B cell (primary cell): ENCODE results near the gene ATP11A. TPM values are rescaled to one million over a fixed set of nuclear protein-coding genes. Genes with fewer than 3 reads are reported as not detected.

ENCODE experiments used
- ATAC-seq: fragments of 200-7000 bp; cut with Tn5 transposase; one replicate; pipeline ENCODE4 v1.10.0; 2021; ENCODE audit warnings: low read depth, mild to moderate bottlenecking, moderate number of reproducible peaks, moderate library complexity
- CTCF ChIA-PET: fragments of 350-600 bp; sonication (Branson Sonifier 250); formaldehyde crosslinking; loops from one replicate; lab custom pipeline; 2021; ENCODE audit warnings: antibody characterized with exemption, inconsistent platforms; lab: Charles Lee
- POLR2A ChIA-PET: fragments of 350-600 bp; sonication (Branson Sonifier 250); formaldehyde crosslinking; loops from one replicate; lab custom pipeline; 2021; ENCODE audit warnings: antibody characterized with exemption; lab: Charles Lee
- DNase-seq: peaks from one replicate; pipeline ENCODE4 v3.0.0; 2013
- H2AFZ ChIP-seq: 2 replicates; pipeline ENCODE4 v1.6.1; 2012; ENCODE audit warnings: mild to moderate bottlenecking, low read depth, low read length; ENCODE audit not compliant: insufficient read depth, poor library complexity, severe bottlenecking
- H3K27ac ChIP-seq, 2 donors: 1 replicate in 1 of 2; 2 replicates in 1 of 2; pipeline ENCODE4 v1.5.1; 2012 to 2013; ENCODE audit warnings: low read length in 2 of 2, mild to moderate bottlenecking in 2 of 2, moderate library complexity in 1 of 2
- H3K27me3 ChIP-seq, 4 experiments: fragments of 200-600 bp in 1 of 4; sonication (generic) in 1 of 4; replicated peaks in 1 of 4; 1 replicate in 2 of 4; 2 replicates in 2 of 4; pipeline versions ENCODE4 v1.6.1 to v1.7.0; 2013 to 2016; ENCODE audit warnings: low read length in 3 of 4, mild to moderate bottlenecking in 2 of 4, mixed read lengths in 1 of 4, moderate library complexity in 1 of 4; ENCODE audit not compliant: insufficient read depth in 4 of 4, control insufficient read depth in 3 of 4; ENCODE audit errors: control extremely low read depth in 1 of 4
- H3K36me3 ChIP-seq, 2 experiments: replicated peaks in 1 of 2; 1 replicate in 1 of 2; 2 replicates in 1 of 2; pipeline versions ENCODE4 v1.6.1 to v1.7.1; 2013; ENCODE audit warnings: low read length in 1 of 2; ENCODE audit not compliant: insufficient read depth in 2 of 2, control insufficient read depth in 1 of 2; ENCODE audit errors: control extremely low read depth in 1 of 2, extremely low read depth in 1 of 2
- H3K4me1 ChIP-seq, 2 donors: fragments of 200-600 bp in 1 of 2; sonication (generic) in 1 of 2; 1 replicate in 1 of 2; 2 replicates in 1 of 2; pipeline versions ENCODE4 v1.5.1 to v1.6.1; 2013 to 2017; ENCODE audit warnings: low read length in 2 of 2; ENCODE audit not compliant: control insufficient read depth in 2 of 2, insufficient read depth in 2 of 2
- H3K4me2 ChIP-seq: replicated peaks from 2 replicates; pipeline ENCODE3; 2012; ENCODE audit warnings: mild to moderate bottlenecking, low read depth, low read length; ENCODE audit not compliant: poor library complexity, severe bottlenecking
- H3K4me3 ChIP-seq, 5 experiments: fragments of 200-600 bp in 1 of 5; sonication (generic) in 1 of 5; 1 replicate in 3 of 5; 2 replicates in 2 of 5; pipeline versions ENCODE4 v1.5.1 to v1.7.0; 2011 to 2016; ENCODE audit warnings: low read length in 4 of 5, mild to moderate bottlenecking in 4 of 5, low read depth in 2 of 5, control low read depth in 1 of 5, moderate library complexity in 1 of 5; ENCODE audit not compliant: insufficient read depth in 1 of 5; ENCODE audit errors: control extremely low read depth in 1 of 5, extremely low read depth in 1 of 5
- H3K79me2 ChIP-seq: fragments of 200-600 bp; sonication (generic); one replicate; pipeline ENCODE4 v1.6.0; 2016; ENCODE audit warnings: low read length; ENCODE audit not compliant: control insufficient read depth, insufficient read depth
- H3K9ac ChIP-seq: fragments of 200-600 bp; sonication (generic); 2 replicates; pipeline ENCODE4 v1.6.1; 2017; ENCODE audit warnings: mild to moderate bottlenecking, low read length, moderate library complexity
- H3K9me3 ChIP-seq, 3 donors: one replicate each; pipeline versions ENCODE4 v1.6.1 to v1.7.1; 2013; ENCODE audit warnings: low read length in 2 of 3; ENCODE audit not compliant: control insufficient read depth in 2 of 3, insufficient read depth in 1 of 3; ENCODE audit errors: control extremely low read depth in 1 of 3
- H4K20me1 ChIP-seq: 2 replicates; pipeline ENCODE4 v1.6.0; 2012; ENCODE audit warnings: mild to moderate bottlenecking, low read length; ENCODE audit not compliant: insufficient read depth, control insufficient read depth, poor library complexity, severe bottlenecking
- H3K27ac Mint-ChIP-seq: one replicate; pipeline ENCODE4 v1.8.0; 2021; ENCODE audit warnings: mixed read lengths
- H3K27me3 Mint-ChIP-seq: one replicate; pipeline ENCODE4 v1.8.0; 2021; ENCODE audit warnings: mixed read lengths
- H3K4me1 Mint-ChIP-seq: one replicate; pipeline ENCODE4 v1.8.0; 2021; ENCODE audit warnings: mixed read lengths
- H3K4me3 Mint-ChIP-seq: one replicate; pipeline ENCODE4 v1.8.0; 2021; ENCODE audit warnings: mixed read lengths
- H3K9me3 Mint-ChIP-seq: one replicate; pipeline ENCODE4 v1.8.0; 2022; ENCODE audit warnings: mixed read lengths; ENCODE audit not compliant: insufficient read depth
- EZH2 ChIP-seq: IDR thresholded peaks from 2 replicates; pipeline ENCODE4 v1.6.1; 2012; ENCODE audit warnings: borderline replicate concordance, low read depth, mild to moderate bottlenecking, moderate library complexity, low read length; ENCODE audit not compliant: insufficient read depth, poor library complexity, severe bottlenecking
- WGBS: methylation state at CpG from one replicate; pipeline ENCODE4 v1.1.5; 2013; ENCODE audit warnings: missing lambda C conversion rate; ENCODE audit not compliant: insufficient coverage; 5-methylcytosine and 5-hydroxymethylcytosine counted together
- intact Hi-C: fragments of 100-400 bp; cut with micrococcal nuclease; formaldehyde crosslinking; loops from one replicate; pipeline ENCODE4 v1.10.0; 2022
- polyA plus RNA-seq: library from polyadenylated mRNA; depleted of rRNA; stranded (reverse); fragments of >200 nt; gene quantifications from 2 replicates; pipeline ENCODE4 v1.2.3, GENCODE V29; 2012
- total RNA-seq, 2 donors: library from RNA; stranded (reverse); fragments of 120-200 nt in 1 of 2; gene quantifications; 1 replicate in 1 of 2; 2 replicates in 1 of 2; pipeline versions ENCODE4 v1.2.3 to v1.2.4, GENCODE V29; 2013 to 2022
- TF ChIP-seq, protein P1 (sequence below): fragments of 200-600 bp; IDR thresholded peaks from one replicate; pipeline ENCODE4 v1.8.0; 2022; ENCODE audit warnings: antibody characterized with exemption, mild to moderate bottlenecking

The ATP11A gene
- total and polyA plus RNA-seq, 2 donors (not counting 1 experiment from before 2014, with no cell fraction given) = 36.9 to 60.3 TPM

- ChIA-PET POLR2A (no interaction called here), CTCF (no interaction called here)
- H3K4me1 ChIP-seq = peaks cover 0 to 8% of the 10 kb centered on the region in 2 donors
- DNase-seq = no peak
- H3K36me3 ChIP-seq = no peaks in the 10 kb centered on the region
- no peak for TF ChIP-seq EZH2
- TF ChIP-seq, protein P1, sequence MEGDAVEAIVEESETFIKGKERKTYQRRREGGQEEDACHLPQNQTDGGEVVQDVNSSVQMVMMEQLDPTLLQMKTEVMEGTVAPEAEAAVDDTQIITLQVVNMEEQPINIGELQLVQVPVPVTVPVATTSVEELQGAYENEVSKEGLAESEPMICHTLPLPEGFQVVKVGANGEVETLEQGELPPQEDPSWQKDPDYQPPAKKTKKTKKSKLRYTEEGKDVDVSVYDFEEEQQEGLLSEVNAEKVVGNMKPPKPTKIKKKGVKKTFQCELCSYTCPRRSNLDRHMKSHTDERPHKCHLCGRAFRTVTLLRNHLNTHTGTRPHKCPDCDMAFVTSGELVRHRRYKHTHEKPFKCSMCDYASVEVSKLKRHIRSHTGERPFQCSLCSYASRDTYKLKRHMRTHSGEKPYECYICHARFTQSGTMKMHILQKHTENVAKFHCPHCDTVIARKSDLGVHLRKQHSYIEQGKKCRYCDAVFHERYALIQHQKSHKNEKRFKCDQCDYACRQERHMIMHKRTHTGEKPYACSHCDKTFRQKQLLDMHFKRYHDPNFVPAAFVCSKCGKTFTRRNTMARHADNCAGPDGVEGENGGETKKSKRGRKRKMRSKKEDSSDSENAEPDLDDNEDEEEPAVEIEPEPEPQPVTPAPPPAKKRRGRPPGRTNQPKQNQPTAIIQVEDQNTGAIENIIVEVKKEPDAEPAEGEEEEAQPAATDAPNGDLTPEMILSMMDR = no peak
- H4K20me1 ChIP-seq = no peaks in the 10 kb centered on the region
- H3K9ac ChIP-seq = no peak overlapping the region
- intact Hi-C loops = no loop called here
- no peak overlapping the region for H3K27ac Mint-ChIP-seq
- H3K9me3 Mint-ChIP-seq = no peaks in the 10 kb centered on the region
- H2AFZ ChIP-seq = no peak overlapping the region
- no peaks in the 10 kb centered on the region for H3K27me3 ChIP-seq
- no peak for ATAC-seq
- no peaks in the 10 kb centered on the region for H3K27me3 Mint-ChIP-seq
- no peak overlapping the region for H3K27ac ChIP-seq
- 85% methylated on average over 12 of the region's 19 CpGs for WGBS
- H3K4me2 ChIP-seq = no peak overlapping the region
- no peaks in the 10 kb centered on the region for H3K9me3 ChIP-seq
- H3K79me2 ChIP-seq = no peaks in the 10 kb centered on the region
- H3K4me1 Mint-ChIP-seq = peaks cover 8% of the 10 kb centered on the region
- H3K4me3 ChIP-seq = no peak overlapping the region
- no peak overlapping the region for H3K4me3 Mint-ChIP-seq
Measured at GRCh38 chr13:112722433-112723263, 32.8 kb downstream of the ATP11A start.

- POLR2A ChIA-PET = no interaction called here
- no peaks in the 10 kb centered on the region for H3K79me2 ChIP-seq
- DNase-seq = no peak
- CTCF ChIA-PET = no interaction called here
- no peak overlapping the region for H3K4me2 ChIP-seq
- intact Hi-C loops = no loop called here
- no peaks in the 10 kb centered on the region for H3K9me3 Mint-ChIP-seq
- TF ChIP-seq, protein P1 = no peak
- TF ChIP-seq EZH2 = no peak
- WGBS = 100% methylated on average over 7 of the region's 17 CpGs
- no peak overlapping the region for H3K27ac Mint-ChIP-seq
- no peaks in the 10 kb centered on the region for H3K36me3 ChIP-seq
- H3K27me3 Mint-ChIP-seq = no peaks in the 10 kb centered on the region
- no peaks in the 10 kb centered on the region for H3K9me3 ChIP-seq
- ATAC-seq = no peak
- H3K4me1 Mint-ChIP-seq = peaks cover 8% of the 10 kb centered on the region
- H4K20me1 ChIP-seq = no peaks in the 10 kb centered on the region
- no peak overlapping the region for H3K4me3 ChIP-seq
- peaks cover 0 to 8% of the 10 kb centered on the region in 2 donors for H3K4me1 ChIP-seq
- no peak overlapping the region for H2AFZ ChIP-seq
- no peak overlapping the region for H3K4me3 Mint-ChIP-seq
- no peak overlapping the region for H3K9ac ChIP-seq
- no peaks in the 10 kb centered on the region for H3K27me3 ChIP-seq
- H3K27ac ChIP-seq = no peak overlapping the region
Measured at GRCh38 chr13:112723771-112724170, 33.9 kb downstream of the ATP11A start.
